ENCODE results near the gene CROCC2. TPM values are rescaled to one million over a fixed set of nuclear protein-coding genes. Genes with fewer than 3 reads are reported as not detected.

Gene CROCC2
- total and polyA plus RNA-seq, 2 of the 13 experiments (the other 11 are each of a cell fraction or from before 2014, with no cell fraction given) = not detected

DNA sequence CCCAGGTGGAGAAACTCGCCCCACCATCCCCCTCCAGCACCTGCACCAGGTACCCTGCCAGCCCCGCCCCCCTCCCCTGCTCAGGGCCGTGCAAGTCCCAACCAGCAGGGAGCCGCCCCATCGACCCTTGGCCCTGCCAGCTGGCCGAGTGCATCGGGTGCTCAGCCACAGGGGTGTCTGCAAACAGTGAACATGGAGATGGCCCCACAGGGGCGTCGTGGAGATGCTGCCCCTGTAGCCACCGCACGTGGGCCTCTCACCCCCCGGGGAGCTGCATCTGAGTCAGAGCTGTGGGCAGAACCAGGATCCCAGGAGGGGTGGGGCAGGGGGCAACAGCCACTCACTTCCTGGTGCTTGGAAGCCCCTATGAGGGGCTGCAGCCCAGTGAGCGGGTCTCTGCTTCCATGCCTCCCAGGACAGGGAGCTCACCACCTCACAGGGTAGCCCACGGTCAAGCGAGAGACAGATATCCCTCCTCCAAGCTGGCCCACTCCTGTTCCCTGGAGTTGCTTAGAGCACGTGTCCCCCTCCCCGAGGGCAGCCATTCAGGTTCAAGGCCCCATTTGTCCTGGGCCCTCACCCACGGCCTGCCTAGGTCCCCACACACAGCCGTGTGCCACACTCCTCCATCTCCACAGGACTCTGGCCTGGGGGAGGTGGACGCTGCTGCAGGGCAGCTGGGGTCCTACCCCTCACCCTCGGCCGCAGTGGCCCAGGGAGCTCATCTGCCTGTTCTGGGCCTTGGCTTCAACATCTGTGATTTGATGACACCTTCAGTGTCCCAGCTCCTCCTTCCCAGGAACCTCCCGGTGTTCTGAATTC, 9.1 kb upstream of the CROCC2 start (continued):
- TF ChIP-seq, protein P1, sequence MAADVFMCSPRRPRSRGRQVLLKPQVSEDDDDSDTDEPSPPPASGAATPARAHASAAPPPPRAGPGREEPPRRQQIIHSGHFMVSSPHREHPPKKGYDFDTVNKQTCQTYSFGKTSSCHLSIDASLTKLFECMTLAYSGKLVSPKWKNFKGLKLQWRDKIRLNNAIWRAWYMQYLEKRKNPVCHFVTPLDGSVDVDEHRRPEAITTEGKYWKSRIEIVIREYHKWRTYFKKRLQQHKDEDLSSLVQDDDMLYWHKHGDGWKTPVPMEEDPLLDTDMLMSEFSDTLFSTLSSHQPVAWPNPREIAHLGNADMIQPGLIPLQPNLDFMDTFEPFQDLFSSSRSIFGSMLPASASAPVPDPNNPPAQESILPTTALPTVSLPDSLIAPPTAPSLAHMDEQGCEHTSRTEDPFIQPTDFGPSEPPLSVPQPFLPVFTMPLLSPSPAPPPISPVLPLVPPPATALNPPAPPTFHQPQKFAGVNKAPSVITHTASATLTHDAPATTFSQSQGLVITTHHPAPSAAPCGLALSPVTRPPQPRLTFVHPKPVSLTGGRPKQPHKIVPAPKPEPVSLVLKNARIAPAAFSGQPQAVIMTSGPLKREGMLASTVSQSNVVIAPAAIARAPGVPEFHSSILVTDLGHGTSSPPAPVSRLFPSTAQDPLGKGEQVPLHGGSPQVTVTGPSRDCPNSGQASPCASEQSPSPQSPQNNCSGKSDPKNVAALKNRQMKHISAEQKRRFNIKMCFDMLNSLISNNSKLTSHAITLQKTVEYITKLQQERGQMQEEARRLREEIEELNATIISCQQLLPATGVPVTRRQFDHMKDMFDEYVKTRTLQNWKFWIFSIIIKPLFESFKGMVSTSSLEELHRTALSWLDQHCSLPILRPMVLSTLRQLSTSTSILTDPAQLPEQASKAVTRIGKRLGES (CRISPR knock-in tag; IDR thresholded peaks at IDR 0.05; ENCODE audit: borderline replicate concordance) = no peak
- no peak for TF ChIP-seq RFX5 (IDR thresholded peaks at IDR 0.05; ENCODE audit: low read depth, low read length)
- TF ChIP-seq, protein P2, sequence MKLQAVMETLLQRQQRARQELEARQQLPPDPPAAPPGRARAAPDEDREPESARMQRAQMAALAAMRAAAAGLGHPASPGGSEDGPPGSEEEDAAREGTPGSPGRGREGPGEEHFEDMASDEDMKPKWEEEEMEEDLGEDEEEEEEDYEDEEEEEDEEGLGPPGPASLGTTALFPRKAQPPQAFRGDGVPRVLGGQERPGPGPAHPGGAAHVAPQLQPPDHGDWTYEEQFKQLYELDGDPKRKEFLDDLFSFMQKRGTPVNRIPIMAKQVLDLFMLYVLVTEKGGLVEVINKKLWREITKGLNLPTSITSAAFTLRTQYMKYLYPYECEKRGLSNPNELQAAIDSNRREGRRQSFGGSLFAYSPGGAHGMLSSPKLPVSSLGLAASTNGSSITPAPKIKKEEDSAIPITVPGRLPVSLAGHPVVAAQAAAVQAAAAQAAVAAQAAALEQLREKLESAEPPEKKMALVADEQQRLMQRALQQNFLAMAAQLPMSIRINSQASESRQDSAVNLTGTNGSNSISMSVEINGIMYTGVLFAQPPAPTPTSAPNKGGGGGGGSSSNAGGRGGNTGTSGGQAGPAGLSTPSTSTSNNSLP (IDR thresholded peaks at IDR 0.05; ENCODE audit: low read depth, low read length) = no peak
- no peak for TF ChIP-seq NFKBIZ (CRISPR knock-in tag; IDR thresholded peaks at IDR 0.05)
- TF ChIP-seq ZNF724P (CRISPR knock-in tag; IDR thresholded peaks at IDR 0.05; ENCODE audit: borderline replicate concordance) = peak; percentile 56; the same call in 1 of the 2 replicates
- no peak for TF ChIP-seq ZNF674 (CRISPR knock-in tag; IDR thresholded peaks at IDR 0.05; ENCODE audit: low read depth)
- peak; percentile 49; the same call in 1 of the 2 replicates for TF ChIP-seq ZNF607 (CRISPR knock-in tag; IDR thresholded peaks at IDR 0.05; ENCODE audit: borderline replicate concordance)
- no peak for TF ChIP-seq ZBTB20 (CRISPR knock-in tag; IDR thresholded peaks at IDR 0.05; ENCODE audit: borderline replicate concordance, low read depth)
- no peak for TF ChIP-seq SIX4 (CRISPR knock-in tag; IDR thresholded peaks at IDR 0.05)
- TF ChIP-seq ZNF572 (CRISPR knock-in tag; IDR thresholded peaks at IDR 0.05) = peak; percentile 74; the same call in 1 of the 2 replicates
- TF ChIP-seq YEATS2 (CRISPR knock-in tag; IDR thresholded peaks at IDR 0.05; ENCODE audit: borderline replicate concordance) = no peak
- 0 out of 2 replicates have a peak, but pooled peaks have one; percentile 23 for TF ChIP-seq GATAD1 (CRISPR knock-in tag; IDR thresholded peaks at IDR 0.05)
- no peak for TF ChIP-seq AKAP8 (CRISPR knock-in tag; IDR thresholded peaks at IDR 0.05)
- no peak for TF ChIP-seq EHMT2 (IDR thresholded peaks at IDR 0.05; ENCODE audit: borderline replicate concordance, low read depth, low read length)
- TF ChIP-seq ZFP36L1 (CRISPR knock-in tag; IDR thresholded peaks at IDR 0.05) = no peak
- TF ChIP-seq, protein P3, sequence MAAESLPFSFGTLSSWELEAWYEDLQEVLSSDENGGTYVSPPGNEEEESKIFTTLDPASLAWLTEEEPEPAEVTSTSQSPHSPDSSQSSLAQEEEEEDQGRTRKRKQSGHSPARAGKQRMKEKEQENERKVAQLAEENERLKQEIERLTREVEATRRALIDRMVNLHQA (CRISPR knock-in tag; IDR thresholded peaks at IDR 0.05) = no peak
- TF ChIP-seq SALL1 (CRISPR knock-in tag; IDR thresholded peaks at IDR 0.05) = peak; percentile 83; the same call in 1 of the 2 replicates
- no peak for TF ChIP-seq NCOR1 (IDR thresholded peaks at IDR 0.05; ENCODE audit: borderline replicate concordance, low read length)
- TF ChIP-seq, protein P4, sequence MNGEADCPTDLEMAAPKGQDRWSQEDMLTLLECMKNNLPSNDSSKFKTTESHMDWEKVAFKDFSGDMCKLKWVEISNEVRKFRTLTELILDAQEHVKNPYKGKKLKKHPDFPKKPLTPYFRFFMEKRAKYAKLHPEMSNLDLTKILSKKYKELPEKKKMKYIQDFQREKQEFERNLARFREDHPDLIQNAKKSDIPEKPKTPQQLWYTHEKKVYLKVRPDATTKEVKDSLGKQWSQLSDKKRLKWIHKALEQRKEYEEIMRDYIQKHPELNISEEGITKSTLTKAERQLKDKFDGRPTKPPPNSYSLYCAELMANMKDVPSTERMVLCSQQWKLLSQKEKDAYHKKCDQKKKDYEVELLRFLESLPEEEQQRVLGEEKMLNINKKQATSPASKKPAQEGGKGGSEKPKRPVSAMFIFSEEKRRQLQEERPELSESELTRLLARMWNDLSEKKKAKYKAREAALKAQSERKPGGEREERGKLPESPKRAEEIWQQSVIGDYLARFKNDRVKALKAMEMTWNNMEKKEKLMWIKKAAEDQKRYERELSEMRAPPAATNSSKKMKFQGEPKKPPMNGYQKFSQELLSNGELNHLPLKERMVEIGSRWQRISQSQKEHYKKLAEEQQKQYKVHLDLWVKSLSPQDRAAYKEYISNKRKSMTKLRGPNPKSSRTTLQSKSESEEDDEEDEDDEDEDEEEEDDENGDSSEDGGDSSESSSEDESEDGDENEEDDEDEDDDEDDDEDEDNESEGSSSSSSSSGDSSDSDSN (CRISPR knock-in tag; IDR thresholded peaks at IDR 0.05) = peak; percentile 5; the same call in 1 of the 2 replicates
- 0 out of 2 replicates have a peak, but pooled peaks have one; percentile 14 for TF ChIP-seq JUND (CRISPR knock-in tag; IDR thresholded peaks at IDR 0.05)
- TF ChIP-seq MZF1 (CRISPR knock-in tag; IDR thresholded peaks at IDR 0.05; ENCODE audit: borderline replicate concordance) = 0 out of 2 replicates have a peak, but pooled peaks have one; percentile 12

Data from HepG2 (cell line).